OCI-LY3 (cell line): ENCODE measurements around the gene IGFN1.

Source experiments
- H2AFZ ChIP-seq: fragments of 200-600, 300-600 bp; shearing (Covaris generic); 2 replicates; pipeline ENCODE4 v1.6.0; 2014; ENCODE audit warnings: antibody characterized with exemption, low read depth, low read length
- H3K27ac ChIP-seq: fragments of 200-600, 300-600 bp; sonication (generic); 2 replicates; pipeline ENCODE4 v1.5.1; 2014; ENCODE audit warnings: mild to moderate bottlenecking, low read length, moderate library complexity, mixed read lengths
- H3K27me3 ChIP-seq: fragments of 200-600, 300-600 bp; sonication (generic); 2 replicates; pipeline ENCODE4 v1.6.1; 2014; ENCODE audit warnings: low read depth, low read length, mixed read lengths
- H3K36me3 ChIP-seq: fragments of 200-600, 300-600 bp; sonication (generic); replicated peaks from 2 replicates; pipeline ENCODE3; 2014; ENCODE audit warnings: low read depth, low read length, mixed read lengths
- H3K4me1 ChIP-seq: fragments of 300-600, 200-600 bp; sonication (generic); 2 replicates; pipeline ENCODE4 v1.6.1; 2014; ENCODE audit warnings: low read length, mixed read lengths
- H3K4me2 ChIP-seq: fragments of 200-600, 300-600 bp; sonication (generic); 2 replicates; pipeline ENCODE4 v1.6.1; 2014; ENCODE audit warnings: low read length, mixed read lengths
- H3K4me3 ChIP-seq: fragments of 300-600, 200-600 bp; sonication (generic); 2 replicates; pipeline ENCODE4 v1.5.1; 2014; ENCODE audit warnings: antibody characterized with exemption, mild to moderate bottlenecking, low read length, moderate library complexity
- H3K79me2 ChIP-seq: fragments of 300-600, 200-600 bp; shearing (Covaris generic); 2 replicates; pipeline ENCODE4 v1.6.1; 2014; ENCODE audit warnings: mild to moderate bottlenecking, low read length, mixed read lengths
- H3K9ac ChIP-seq: fragments of 300-600, 200-600 bp; shearing (Covaris generic); 2 replicates; pipeline ENCODE4 v1.6.0; 2014; ENCODE audit warnings: mild to moderate bottlenecking, low read length, moderate library complexity
- H3K9me3 ChIP-seq: fragments of 200-600, 300-600 bp; shearing (Covaris generic); 2 replicates; pipeline ENCODE4 v1.6.1; 2014; ENCODE audit warnings: low read length, mixed read lengths; ENCODE audit not compliant: insufficient read depth
- H4K20me1 ChIP-seq: fragments of 200-600, 300-600 bp; sonication (generic); 2 replicates; pipeline ENCODE4 v1.6.1; 2016; ENCODE audit warnings: low read length, mixed read lengths; ENCODE audit not compliant: insufficient read depth
- EZH2phosphoT487 ChIP-seq: fragments of 200-600 bp; shearing (Covaris generic); IDR thresholded peaks from 2 replicates; pipeline ENCODE4 v1.6.1; 2018; ENCODE audit warnings: antibody characterized with exemption, mixed run types, low read depth
- TF ChIP-seq, protein P1 (sequence below): fragments of 200-600, 300-600 bp; sonication (generic); IDR thresholded peaks from 2 replicates; pipeline ENCODE4 v1.5.1; 2014; ENCODE audit warnings: antibody characterized with exemption, low read length, low read depth

IGFN1 gene

GRCh38 chr1:201212461-201213055 is 21.9 kb downstream of the IGFN1 start:
- Histone ChIP-seq H3K27ac (no peak overlapping the region), H3K4me2 (no peak overlapping the region), H3K27me3 (peaks cover 21% of the 10 kb centered on the region), H3K9me3 (no peaks in the 10 kb centered on the region), H4K20me1 (no peaks in the 10 kb centered on the region), H3K79me2 (no peaks in the 10 kb centered on the region), H3K36me3 (no peaks in the 10 kb centered on the region), H2AFZ (no peak overlapping the region), H3K4me1 (no peaks in the 10 kb centered on the region), H3K9ac (no peak overlapping the region), H3K4me3 (no peak overlapping the region)
- TF ChIP-seq EZH2phosphoT487: no peak
- TF ChIP-seq, protein P1, sequence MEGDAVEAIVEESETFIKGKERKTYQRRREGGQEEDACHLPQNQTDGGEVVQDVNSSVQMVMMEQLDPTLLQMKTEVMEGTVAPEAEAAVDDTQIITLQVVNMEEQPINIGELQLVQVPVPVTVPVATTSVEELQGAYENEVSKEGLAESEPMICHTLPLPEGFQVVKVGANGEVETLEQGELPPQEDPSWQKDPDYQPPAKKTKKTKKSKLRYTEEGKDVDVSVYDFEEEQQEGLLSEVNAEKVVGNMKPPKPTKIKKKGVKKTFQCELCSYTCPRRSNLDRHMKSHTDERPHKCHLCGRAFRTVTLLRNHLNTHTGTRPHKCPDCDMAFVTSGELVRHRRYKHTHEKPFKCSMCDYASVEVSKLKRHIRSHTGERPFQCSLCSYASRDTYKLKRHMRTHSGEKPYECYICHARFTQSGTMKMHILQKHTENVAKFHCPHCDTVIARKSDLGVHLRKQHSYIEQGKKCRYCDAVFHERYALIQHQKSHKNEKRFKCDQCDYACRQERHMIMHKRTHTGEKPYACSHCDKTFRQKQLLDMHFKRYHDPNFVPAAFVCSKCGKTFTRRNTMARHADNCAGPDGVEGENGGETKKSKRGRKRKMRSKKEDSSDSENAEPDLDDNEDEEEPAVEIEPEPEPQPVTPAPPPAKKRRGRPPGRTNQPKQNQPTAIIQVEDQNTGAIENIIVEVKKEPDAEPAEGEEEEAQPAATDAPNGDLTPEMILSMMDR: no peak

DNA sequence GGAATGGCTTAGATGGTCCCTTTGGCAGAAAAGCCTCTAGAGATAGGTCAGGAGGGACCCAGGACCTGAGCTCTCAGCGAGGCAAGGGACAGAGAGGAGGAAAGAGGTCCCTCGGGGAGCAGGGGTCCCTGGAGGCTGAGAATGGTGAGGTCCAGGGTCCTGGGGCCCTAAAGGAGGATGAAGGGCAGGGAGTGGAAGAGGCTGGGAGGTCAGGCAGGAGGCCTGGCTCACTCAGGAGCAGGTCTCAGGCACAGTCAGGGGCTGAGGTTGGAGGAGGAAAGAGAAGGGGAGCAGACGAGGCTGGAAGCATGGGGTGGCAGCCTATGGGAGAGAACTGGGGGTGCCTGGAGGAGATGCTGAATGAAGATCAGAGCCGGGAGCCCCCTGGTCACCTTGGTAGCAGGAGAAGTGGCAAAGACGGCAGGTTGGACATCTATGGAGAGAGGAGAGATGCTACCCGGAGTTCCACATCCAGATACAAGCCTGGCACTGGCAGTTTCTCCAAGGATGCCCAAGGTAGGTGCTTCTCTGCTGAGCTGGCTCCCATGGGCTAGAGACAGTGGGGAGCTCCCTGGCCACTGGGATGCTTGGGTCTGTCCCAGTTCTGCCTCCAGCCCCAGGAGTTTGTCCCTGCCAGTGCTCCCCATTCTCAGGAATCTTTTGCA is 22.6 kb downstream of the IGFN1 start:
- Histone ChIP-seq H3K4me3 (no peak overlapping the region), H3K79me2 (no peaks in the 10 kb centered on the region), H3K36me3 (no peaks in the 10 kb centered on the region), H3K4me1 (no peaks in the 10 kb centered on the region), H3K9me3 (no peaks in the 10 kb centered on the region), H3K27me3 (peaks cover 21% of the 10 kb centered on the region), H3K9ac (no peak overlapping the region), H3K27ac (no peak overlapping the region), H3K4me2 (no peak overlapping the region), H2AFZ (no peak overlapping the region), H4K20me1 (no peaks in the 10 kb centered on the region)
- TF ChIP-seq, protein P1: no peak
- TF ChIP-seq EZH2phosphoT487: no peak

- H3K4me2 ChIP-seq: no peak overlapping the region
- no peaks in the 10 kb centered on the region for H3K36me3 ChIP-seq
- no peaks in the 10 kb centered on the region for H3K4me1 ChIP-seq
- no peaks in the 10 kb centered on the region for H4K20me1 ChIP-seq
- no peaks in the 10 kb centered on the region for H3K9me3 ChIP-seq
- TF ChIP-seq, protein P1: no peak
- TF ChIP-seq EZH2phosphoT487: no peak
- no peak overlapping the region for H3K4me3 ChIP-seq
- no peaks in the 10 kb centered on the region for H3K79me2 ChIP-seq
- H3K9ac ChIP-seq: no peak overlapping the region
- peaks cover 21% of the 10 kb centered on the region for H3K27me3 ChIP-seq
- H3K27ac ChIP-seq: no peak overlapping the region
- no peak overlapping the region for H2AFZ ChIP-seq
Measured at GRCh38 chr1:201213926-201214325, 23.3 kb downstream of the IGFN1 start.

DNA sequence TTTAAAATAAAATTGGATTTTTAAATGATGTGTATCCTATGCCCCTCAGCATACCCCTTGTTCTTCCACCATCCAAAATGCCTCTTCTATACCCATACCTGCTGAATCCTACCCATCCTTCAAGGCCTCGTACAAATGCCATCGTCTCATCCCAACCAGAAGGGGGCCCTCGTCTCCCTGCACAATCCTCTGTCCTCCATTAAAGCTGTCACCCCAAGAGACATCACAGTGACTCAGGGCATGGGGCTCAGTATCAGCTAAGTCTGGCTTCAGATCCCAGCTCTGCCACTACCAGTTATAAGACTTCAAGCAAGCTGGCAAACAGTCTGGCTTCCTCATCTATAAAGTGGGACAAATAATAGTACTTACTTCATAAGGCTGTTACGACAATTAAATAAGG is 23.8 kb downstream of the IGFN1 start:
- H3K4me2 ChIP-seq: no peak overlapping the region
- no peak for TF ChIP-seq EZH2phosphoT487
- TF ChIP-seq, protein P1: peak; percentile 36
- no peaks in the 10 kb centered on the region for H3K4me1 ChIP-seq
- no peak overlapping the region for H3K9ac ChIP-seq
- peaks cover 21% of the 10 kb centered on the region for H3K27me3 ChIP-seq
- H2AFZ ChIP-seq: no peak overlapping the region
- H4K20me1 ChIP-seq: no peaks in the 10 kb centered on the region
- no peaks in the 10 kb centered on the region for H3K79me2 ChIP-seq
- H3K36me3 ChIP-seq: no peaks in the 10 kb centered on the region
- H3K9me3 ChIP-seq: no peaks in the 10 kb centered on the region
- H3K27ac ChIP-seq: no peak overlapping the region
- H3K4me3 ChIP-seq: no peak overlapping the region
